Measurements from ENCODE around the gene PRKCD.

The PRKCD gene

DNA sequence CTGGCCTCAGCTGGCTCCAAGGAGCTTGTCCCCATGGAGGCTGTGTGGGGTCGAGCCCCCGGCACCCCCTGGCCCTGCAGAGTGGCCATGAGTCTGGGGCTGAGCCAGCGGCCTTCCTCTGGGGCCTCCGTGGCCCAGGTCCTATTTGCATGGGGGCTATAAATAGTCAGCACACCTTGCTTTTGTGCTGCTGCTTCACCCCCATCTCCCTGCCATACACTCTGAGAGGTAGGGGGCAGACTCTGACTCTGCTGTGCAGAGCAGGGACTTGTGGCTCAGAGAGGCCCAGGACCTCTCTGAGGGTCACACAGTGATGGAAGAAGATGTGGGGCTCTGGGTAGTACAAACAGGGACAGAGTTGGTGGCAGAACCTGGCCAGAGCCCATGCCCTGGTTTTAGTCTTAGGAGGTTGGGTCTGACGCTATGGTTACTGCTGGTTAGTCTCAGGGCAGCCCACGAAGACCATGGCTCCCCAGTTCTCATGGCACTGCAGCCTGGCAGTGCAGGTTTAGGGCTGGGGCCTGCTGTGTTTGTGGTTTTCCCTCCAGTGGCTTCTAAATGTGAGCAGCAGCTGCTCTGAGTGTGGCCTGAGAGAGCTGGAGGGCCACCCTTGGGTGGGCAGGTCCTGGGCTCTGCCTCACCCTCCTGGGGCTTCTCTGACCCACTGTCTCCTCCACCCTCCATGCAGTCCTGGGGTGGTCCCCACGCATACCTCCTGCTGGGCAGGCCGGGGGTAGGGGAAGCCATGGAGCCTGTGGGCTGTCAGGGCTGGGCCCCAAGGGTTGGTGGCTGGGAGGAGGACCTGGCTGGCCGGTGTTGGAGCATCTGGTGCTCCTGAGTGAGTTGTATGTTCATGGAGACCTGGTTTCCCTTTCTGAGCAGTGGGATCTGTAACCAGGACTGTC is 13.6 kb downstream of the PRKCD start:
- no peak overlapping the region for H3K27ac ChIP-seq
- TF ChIP-seq ZFX (IDR thresholded peaks at IDR 0.05; ENCODE audit: borderline replicate concordance), result no peak
- TF ChIP-seq, protein P1, sequence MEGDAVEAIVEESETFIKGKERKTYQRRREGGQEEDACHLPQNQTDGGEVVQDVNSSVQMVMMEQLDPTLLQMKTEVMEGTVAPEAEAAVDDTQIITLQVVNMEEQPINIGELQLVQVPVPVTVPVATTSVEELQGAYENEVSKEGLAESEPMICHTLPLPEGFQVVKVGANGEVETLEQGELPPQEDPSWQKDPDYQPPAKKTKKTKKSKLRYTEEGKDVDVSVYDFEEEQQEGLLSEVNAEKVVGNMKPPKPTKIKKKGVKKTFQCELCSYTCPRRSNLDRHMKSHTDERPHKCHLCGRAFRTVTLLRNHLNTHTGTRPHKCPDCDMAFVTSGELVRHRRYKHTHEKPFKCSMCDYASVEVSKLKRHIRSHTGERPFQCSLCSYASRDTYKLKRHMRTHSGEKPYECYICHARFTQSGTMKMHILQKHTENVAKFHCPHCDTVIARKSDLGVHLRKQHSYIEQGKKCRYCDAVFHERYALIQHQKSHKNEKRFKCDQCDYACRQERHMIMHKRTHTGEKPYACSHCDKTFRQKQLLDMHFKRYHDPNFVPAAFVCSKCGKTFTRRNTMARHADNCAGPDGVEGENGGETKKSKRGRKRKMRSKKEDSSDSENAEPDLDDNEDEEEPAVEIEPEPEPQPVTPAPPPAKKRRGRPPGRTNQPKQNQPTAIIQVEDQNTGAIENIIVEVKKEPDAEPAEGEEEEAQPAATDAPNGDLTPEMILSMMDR (IDR thresholded peaks at IDR 0.05), result no peak

DNA sequence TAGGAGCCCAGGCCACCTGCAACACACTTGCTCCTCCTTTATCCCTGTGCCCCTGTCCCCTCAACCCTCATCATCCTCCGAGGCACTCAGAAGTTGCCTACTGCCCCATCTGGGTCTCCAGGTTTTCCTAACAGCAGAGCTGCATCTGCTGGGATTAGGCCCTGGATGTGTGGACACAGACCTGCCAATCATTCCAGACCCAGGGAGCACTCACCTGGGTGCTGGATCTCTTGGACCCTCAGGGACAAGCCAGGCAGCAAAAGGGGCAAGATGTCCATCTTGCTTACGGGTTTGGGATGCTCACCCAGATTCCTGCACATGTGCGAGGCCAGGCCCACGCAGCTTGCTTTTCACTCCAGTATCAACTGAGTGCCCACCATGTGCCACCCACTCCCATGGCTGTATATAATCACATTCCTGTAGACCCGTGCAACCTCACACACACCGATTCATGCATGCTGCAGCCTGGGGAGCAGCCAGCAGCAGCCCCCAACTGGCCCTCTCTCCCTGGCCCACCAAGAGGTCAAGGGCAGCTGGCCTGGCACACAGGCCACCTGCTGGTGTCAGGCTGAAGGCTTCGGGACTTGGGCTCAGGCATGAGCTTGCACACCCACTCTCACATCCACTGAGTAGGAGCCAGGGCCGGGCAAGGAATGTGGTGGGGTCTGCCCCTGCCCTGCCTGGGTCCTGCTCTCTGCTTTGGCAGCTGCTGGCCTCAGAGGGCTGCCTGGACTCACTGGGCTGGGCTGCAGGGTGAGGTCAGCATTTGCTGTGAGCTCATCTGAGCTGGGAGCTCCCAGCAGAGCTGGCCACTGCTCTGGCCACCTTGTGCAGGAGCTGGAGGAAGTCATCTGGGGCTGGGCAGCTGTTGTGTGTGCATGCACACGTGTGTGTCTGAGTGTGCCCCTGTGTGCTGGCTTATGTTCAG is 14.9 kb downstream of the PRKCD start:
- no peak for TF ChIP-seq ZFX (IDR thresholded peaks at IDR 0.05; ENCODE audit: borderline replicate concordance)
- TF ChIP-seq, protein P1 (IDR thresholded peaks at IDR 0.05), result no peak
- no peak overlapping the region for H3K27ac ChIP-seq

DNA sequence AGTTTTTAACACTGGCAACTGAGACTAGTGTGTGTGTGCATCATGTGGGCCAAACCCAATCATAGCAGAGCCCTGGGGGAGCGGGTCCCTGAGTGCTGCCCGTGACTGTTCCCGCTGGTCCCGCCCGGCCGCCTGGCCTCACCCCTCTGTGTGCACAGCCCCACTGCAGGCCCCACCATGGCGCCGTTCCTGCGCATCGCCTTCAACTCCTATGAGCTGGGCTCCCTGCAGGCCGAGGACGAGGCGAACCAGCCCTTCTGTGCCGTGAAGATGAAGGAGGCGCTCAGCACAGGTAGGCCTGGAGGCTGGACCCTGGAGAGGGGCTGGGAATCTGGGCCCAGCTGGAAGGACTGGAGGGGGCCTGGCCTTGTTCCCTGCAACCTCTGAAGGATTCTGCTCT is 17.2 kb downstream of the PRKCD start:
- H3K27ac ChIP-seq, result no peak overlapping the region
- TF ChIP-seq ZFX (IDR thresholded peaks at IDR 0.05; ENCODE audit: borderline replicate concordance), result no peak
- TF ChIP-seq, protein P1 (IDR thresholded peaks at IDR 0.05), result no peak

DNA sequence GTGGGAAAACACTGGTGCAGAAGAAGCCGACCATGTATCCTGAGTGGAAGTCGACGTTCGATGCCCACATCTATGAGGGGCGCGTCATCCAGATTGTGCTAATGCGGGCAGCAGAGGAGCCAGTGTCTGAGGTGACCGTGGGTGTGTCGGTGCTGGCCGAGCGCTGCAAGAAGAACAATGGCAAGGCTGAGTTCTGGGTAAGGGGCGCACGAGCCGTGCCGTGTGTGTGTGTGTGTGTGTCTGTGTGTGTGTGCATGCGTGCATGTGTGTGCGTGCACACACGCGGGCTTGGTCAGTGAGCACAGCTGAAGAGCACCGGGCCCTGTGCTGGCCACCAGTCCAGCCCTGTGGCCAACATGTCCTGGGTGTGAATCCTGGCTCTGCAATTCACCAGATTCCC is 18.6 kb downstream of the PRKCD start:
- TF ChIP-seq, protein P1 (IDR thresholded peaks at IDR 0.05), result no peak
- no peak for TF ChIP-seq ZFX (IDR thresholded peaks at IDR 0.05; ENCODE audit: borderline replicate concordance)
- no peak overlapping the region for H3K27ac ChIP-seq

DNA sequence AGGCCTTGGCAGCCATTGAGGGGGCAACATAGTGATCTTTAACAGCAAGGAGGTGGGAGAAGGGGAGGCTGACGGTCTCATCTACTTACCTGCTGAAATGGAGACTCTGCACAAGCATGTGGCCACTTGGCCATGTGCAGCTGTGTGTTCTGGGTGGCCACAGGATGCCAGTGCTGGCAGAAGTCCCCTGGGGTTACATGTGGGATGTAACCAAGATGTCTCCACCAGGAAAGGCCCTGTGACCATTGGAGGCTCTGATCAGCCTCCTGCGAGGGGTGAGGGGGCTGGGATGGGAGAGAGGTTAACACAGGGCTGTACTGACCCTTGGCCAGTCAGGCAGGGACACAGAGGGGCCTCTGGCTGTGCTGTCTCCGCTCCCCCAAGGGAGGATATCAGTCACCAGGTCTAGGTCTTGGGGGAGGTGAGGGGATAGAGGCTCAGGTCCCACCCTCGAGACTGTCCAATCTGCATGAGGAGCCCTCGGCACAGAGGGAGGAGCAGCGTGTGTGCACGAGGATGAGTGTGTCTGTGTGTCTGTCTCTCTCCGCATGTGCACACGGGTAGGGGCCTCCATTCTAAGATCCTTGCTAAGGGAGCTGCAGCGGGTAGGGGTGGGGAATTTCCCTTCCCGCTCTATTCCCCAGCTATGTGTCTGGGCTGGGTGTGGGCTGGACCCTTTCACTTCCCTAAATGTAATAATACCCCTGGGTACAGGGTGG is 19.5 kb downstream of the PRKCD start:
- TF ChIP-seq ZFX (IDR thresholded peaks at IDR 0.05; ENCODE audit: borderline replicate concordance), result no peak
- TF ChIP-seq, protein P1 (IDR thresholded peaks at IDR 0.05), result no peak
- H3K27ac ChIP-seq, result no peak overlapping the region

DNA sequence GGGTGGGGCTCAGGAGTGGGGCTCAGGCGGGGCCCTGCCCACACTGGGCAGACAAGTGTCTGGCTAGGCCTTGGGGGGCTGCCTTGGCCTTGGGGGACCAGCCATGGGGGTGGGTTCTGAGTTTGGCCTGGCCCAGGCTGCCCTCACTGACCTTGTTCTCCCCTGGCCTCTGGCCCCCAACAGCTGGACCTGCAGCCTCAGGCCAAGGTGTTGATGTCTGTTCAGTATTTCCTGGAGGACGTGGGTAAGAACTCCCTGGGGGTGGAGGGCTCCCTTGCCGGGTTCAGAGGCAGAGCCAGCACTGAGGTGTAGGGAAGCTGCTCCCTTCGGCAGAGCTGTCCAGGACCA is 20.0 kb downstream of the PRKCD start:
- no peak overlapping the region for H3K27ac ChIP-seq
- TF ChIP-seq, protein P1 (IDR thresholded peaks at IDR 0.05), result no peak
- TF ChIP-seq ZFX (IDR thresholded peaks at IDR 0.05; ENCODE audit: borderline replicate concordance), result no peak
